Upper lobe of right lung (tissue), 1 donor: ENCODE measurements around the gene RXRA. TPM values are rescaled to one million over a fixed set of nuclear protein-coding genes. Genes with fewer than 3 reads are reported as not detected.

ENCODE experiments used
- ATAC-seq: fragments of 200-7000 bp; cut with Tn5 transposase; one replicate; pipeline ENCODE4 v1.9.1; 2020; ENCODE audit warnings: mild to moderate bottlenecking, moderate library complexity
- DNase-seq: peaks from one replicate; pipeline ENCODE4 v3.0.0-alpha.2; 2020
- H3K27ac ChIP-seq: fragments of 200-600 bp; one replicate; pipeline ENCODE4 v1.8.0; 2022
- H3K27me3 ChIP-seq: fragments of 200-600 bp; one replicate; pipeline ENCODE4 v1.8.0; 2022; ENCODE audit warnings: mild to moderate bottlenecking
- H3K36me3 ChIP-seq: fragments of 200-600 bp; one replicate; pipeline ENCODE4 v1.8.0; 2022
- H3K4me1 ChIP-seq: fragments of 200-600 bp; one replicate; pipeline ENCODE4 v1.8.0; 2022
- H3K4me3 ChIP-seq: fragments of 200-600 bp; one replicate; pipeline ENCODE4 v1.8.0; 2022; ENCODE audit warnings: mild to moderate bottlenecking
- H3K9me3 ChIP-seq: fragments of 200-600 bp; one replicate; pipeline ENCODE4 v1.8.0; 2022
- intact Hi-C: fragments of 100-400 bp; cut with DNase I; formaldehyde crosslinking; loops from one replicate; pipeline ENCODE4 v1.11.0; 2022
- total RNA-seq: library from RNA; stranded (reverse); fragmentation: NEBNext Ultra II Directional; extraction: Animal tissue kit (Norgen Biotek cat#: 25700); gene quantifications from one replicate; pipeline ENCODE4 v1.2.1, GENCODE V29; 2021
- TF ChIP-seq, protein P1 (sequence below): fragments of 200-600 bp; IDR thresholded peaks from one replicate; pipeline ENCODE4 v1.8.0; 2022; ENCODE audit warnings: antibody characterized with exemption
- donor health status: DM: no; HTN: yes; CAD: no; lungs with severe emphysema.

RXRA gene
- total RNA-seq, 1 donor from 2014 or later: 80.6 TPM

DNA sequence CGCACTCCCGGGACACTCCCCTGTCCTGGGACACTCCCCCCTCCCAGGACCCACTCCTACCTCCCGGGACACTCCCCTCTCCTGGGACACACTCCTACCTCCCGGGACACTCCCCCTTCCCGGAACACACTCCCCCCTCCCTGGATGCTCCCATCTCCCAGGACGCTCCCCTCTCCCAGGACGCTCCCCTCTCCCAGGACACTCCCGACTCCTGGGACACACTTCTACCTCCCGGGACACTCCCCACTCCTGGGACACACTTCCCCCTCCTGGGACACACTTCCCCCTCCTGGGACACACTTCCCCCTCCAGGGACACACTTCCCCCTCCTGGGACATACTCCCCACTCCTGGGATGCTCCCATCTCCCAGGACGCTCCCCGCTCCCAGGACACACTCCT is 95.6 kb downstream of the RXRA start:
- no peak for DNase-seq
- intact Hi-C loops: no loop called here
- H3K9me3 ChIP-seq: no peaks in the 10 kb centered on the region
- peaks cover 5% of the 10 kb centered on the region for H3K4me1 ChIP-seq
- H3K27ac ChIP-seq: no peak overlapping the region
- TF ChIP-seq, protein P1, sequence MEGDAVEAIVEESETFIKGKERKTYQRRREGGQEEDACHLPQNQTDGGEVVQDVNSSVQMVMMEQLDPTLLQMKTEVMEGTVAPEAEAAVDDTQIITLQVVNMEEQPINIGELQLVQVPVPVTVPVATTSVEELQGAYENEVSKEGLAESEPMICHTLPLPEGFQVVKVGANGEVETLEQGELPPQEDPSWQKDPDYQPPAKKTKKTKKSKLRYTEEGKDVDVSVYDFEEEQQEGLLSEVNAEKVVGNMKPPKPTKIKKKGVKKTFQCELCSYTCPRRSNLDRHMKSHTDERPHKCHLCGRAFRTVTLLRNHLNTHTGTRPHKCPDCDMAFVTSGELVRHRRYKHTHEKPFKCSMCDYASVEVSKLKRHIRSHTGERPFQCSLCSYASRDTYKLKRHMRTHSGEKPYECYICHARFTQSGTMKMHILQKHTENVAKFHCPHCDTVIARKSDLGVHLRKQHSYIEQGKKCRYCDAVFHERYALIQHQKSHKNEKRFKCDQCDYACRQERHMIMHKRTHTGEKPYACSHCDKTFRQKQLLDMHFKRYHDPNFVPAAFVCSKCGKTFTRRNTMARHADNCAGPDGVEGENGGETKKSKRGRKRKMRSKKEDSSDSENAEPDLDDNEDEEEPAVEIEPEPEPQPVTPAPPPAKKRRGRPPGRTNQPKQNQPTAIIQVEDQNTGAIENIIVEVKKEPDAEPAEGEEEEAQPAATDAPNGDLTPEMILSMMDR: no peak
- no peak overlapping the region for H3K4me3 ChIP-seq
- peak; percentile 19 for ATAC-seq
- no peaks in the 10 kb centered on the region for H3K27me3 ChIP-seq
- H3K36me3 ChIP-seq: peaks cover 45% of the 10 kb centered on the region

GRCh38 chr9:134422301-134423090 is 96.2 kb downstream of the RXRA start:
- Histone ChIP-seq H3K27ac (no peak overlapping the region), H3K36me3 (peaks cover 39% of the 10 kb centered on the region), H3K27me3 (no peaks in the 10 kb centered on the region), H3K9me3 (no peaks in the 10 kb centered on the region), H3K4me1 (peaks cover 5% of the 10 kb centered on the region), H3K4me3 (no peak overlapping the region)
- intact Hi-C loops: no loop called here
- peak; percentile 88 for DNase-seq
- TF ChIP-seq, protein P1: no peak
- ATAC-seq: peak; percentile 89

- Histone ChIP-seq H3K4me1 (peaks cover 5% of the 10 kb centered on the region), H3K27me3 (no peaks in the 10 kb centered on the region), H3K27ac (no peak overlapping the region), H3K4me3 (no peak overlapping the region), H3K36me3 (peaks cover 34% of the 10 kb centered on the region), H3K9me3 (no peaks in the 10 kb centered on the region)
- TF ChIP-seq, protein P1: no peak
- DNase-seq (no peak), ATAC-seq (no peak)
- intact Hi-C loops: no loop called here
Observed at GRCh38 chr9:134423166-134423565, 96.9 kb downstream of the RXRA start.

- H3K36me3 ChIP-seq: peaks cover 30% of the 10 kb centered on the region
- no peak overlapping the region for H3K27ac ChIP-seq
- no peaks in the 10 kb centered on the region for H3K27me3 ChIP-seq
- DNase-seq: no peak
- no peaks in the 10 kb centered on the region for H3K9me3 ChIP-seq
- no peak for ATAC-seq
- TF ChIP-seq, protein P1: no peak
- intact Hi-C loops: no loop called here
- peaks cover 5% of the 10 kb centered on the region for H3K4me1 ChIP-seq
- H3K4me3 ChIP-seq: no peak overlapping the region
Observed at GRCh38 chr9:134423749-134424148, 97.5 kb downstream of the RXRA start.

DNA sequence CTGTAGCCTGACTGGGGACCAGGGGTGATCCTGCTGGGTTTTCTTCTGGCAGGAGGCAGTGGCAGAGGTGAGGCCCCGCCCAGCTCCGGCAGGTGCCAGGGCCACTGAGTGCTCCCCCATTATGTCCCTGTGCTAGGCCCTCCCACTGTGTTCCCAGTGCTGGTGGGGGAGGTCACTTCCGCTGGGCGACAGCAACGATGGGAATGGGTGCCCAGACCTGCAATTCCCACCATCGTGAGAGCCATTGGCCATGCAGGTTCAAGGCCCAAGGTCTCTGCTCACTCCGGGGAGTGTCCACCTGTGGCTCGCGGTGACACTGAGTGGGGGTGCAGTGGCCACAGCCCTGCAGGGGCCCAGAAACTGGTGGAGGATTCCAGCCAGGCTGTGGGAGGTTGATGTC is 98.6 kb downstream of the RXRA start:
- Histone ChIP-seq H3K4me3 (no peak overlapping the region), H3K9me3 (no peaks in the 10 kb centered on the region), H3K27me3 (no peaks in the 10 kb centered on the region), H3K4me1 (peaks cover 5% of the 10 kb centered on the region), H3K27ac (no peak overlapping the region), H3K36me3 (peaks cover 30% of the 10 kb centered on the region)
- intact Hi-C loops: no loop called here
- DNase-seq (no peak), ATAC-seq (no peak)
- TF ChIP-seq, protein P1: no peak
